Measurements from ENCODE around the gene PEX3.
"Not testable (repeated sequence)": the region's sequence is repeated elsewhere in the genome, so short reads cannot be mapped to it uniquely, and the experiment has no call there.

Gene PEX3

DNA sequence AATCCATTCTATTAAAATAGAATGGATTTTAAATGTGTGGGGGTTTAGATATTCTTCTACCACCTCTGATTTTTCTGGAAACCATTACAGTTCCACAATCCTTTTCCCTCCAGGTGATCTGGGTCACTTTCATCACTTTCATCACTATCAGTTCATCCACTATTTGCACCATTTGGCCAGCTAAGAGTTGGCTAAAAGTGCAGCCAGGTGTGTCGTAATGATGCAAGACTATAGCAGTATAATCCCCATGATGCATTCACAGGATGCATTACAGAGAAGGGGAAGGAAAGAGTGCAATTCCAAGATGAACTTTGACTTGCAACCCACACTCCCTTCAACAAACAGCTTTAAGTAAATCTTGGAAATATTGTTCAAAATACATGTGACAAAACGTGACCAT is 56.0 kb downstream of the PEX3 start:
- DNase-seq (ENCODE audit: low read depth) = no peak

DNA sequence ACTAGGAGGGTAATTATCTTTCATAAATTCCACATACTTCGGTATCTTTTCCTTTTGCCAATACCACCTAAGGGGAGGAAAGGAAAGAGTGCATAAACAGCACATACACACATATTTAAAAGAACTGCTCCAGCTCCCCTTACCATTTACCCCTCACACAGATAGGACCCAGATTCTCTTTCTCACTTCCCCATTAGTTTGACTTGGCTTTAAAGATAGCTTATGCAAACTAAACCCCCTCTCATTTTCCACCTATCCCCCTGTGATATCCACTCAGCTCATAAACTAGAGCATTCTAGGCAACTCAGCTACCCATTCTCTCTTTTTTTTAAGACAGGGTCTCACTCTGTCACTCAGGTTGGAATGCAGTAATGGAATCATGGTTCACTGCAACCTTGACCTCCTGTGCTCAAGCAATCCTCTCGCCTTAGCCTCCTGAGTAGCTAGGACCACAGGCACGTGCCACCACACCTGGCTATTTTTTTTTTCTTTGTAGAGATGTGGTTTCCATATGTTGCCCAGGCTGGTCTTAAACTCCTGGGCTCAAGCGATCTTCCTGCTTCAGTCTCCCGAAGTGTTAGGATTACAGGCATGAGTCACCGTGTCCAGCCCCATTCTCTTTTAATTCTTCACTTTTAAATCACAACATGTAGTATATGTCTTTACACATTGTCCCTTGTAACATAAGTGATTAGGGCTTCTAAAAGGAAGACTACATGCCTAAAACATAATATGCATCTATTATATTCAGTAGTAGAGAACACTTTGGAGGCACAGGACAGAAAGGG is 56.9 kb downstream of the PEX3 start:
- no peak for DNase-seq (ENCODE audit: low read depth)

DNA sequence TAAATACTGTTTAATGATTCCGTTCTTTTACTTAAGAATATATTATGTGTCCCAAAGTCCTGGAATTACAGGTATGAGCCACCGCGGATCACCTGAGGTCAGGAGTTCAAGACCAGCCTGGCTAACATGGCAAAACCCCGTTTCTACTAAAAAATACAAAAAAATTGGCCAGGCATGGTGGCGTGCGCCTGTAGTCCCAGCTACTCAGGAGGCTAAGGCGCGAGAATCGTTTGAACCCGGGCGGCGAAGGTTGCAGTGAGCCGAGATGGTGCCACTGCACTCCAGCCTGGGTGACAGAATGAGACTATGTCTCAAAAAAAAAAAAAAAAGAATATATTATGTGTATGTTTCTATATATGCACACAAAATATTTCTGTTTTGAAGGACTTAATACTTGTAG is 59.7 kb downstream of the PEX3 start:
- DNase-seq (ENCODE audit: low read depth) = not testable (repeated sequence)

DNA sequence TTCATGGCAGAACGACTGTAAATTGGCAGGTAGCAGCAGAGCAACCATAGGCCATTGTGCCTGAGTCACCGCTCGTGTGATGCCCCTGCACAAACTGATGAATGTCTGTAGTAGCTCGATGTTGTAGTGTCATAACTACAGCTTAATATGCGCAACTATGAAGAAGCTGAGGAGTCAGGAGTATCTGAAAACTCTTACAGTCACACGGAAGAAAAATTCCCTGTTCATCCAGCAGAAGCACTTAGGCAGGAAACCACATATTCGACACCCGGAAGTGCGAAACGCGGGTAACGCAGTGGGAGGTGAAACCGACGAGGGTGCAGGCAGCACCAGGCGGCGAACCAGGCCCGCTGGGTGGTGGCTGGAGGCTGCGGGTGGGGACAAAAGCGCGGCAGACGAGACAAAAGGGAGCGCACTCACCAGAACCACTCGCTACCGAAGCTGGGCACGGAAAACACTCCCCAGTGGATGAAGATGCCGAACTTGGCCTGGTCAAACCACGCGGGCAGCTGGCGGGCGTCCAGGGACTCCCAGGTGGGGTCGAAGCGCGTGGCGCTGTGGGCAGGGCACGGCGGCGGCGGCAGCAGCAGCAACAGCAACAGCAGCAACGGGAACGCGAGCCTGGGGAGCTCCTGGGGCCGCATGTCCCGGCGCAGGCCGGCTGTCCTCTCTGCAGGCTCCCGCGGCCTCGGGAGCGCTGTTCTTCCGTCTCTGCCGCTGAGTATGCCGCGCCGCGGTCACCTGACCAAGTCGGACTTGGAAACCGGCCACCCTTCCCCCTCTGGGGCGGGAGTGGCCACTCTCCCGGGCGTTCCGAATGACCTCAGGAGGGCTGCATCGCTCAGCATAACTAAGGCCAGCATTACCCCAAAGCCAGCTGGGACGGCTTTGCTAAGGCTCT is 60.6 kb downstream of the PEX3 start, which contains the start of gene FUCA2:
TSS of gene FUCA2 (minus strand) at position 730 of the 901 bp plus-strand sequence. CDS start at position 644, 86 bp downstream.
- DNase-seq (ENCODE audit: low read depth) = peak; percentile 53

DNA sequence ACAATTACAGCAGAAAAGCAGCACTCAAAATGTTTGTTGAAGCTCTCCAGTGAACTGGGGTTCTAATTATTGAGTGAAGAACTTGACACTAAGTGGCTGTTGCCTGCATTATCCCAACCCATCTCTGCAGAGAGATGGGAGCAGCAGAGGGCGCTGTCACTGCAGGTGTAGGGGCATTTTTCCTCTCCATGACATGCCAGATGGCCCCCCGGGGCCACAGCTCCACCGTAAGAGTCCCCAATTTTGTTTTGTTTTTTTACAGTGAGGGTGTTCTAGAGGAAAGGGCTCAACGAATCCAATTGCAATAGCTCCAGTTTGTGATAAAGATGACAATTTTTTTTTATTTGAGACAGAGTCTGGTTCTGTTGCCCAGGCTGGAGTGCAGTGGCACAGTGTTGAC is 62.8 kb downstream of the PEX3 start:
- no peak for DNase-seq (ENCODE audit: low read depth)

DNA sequence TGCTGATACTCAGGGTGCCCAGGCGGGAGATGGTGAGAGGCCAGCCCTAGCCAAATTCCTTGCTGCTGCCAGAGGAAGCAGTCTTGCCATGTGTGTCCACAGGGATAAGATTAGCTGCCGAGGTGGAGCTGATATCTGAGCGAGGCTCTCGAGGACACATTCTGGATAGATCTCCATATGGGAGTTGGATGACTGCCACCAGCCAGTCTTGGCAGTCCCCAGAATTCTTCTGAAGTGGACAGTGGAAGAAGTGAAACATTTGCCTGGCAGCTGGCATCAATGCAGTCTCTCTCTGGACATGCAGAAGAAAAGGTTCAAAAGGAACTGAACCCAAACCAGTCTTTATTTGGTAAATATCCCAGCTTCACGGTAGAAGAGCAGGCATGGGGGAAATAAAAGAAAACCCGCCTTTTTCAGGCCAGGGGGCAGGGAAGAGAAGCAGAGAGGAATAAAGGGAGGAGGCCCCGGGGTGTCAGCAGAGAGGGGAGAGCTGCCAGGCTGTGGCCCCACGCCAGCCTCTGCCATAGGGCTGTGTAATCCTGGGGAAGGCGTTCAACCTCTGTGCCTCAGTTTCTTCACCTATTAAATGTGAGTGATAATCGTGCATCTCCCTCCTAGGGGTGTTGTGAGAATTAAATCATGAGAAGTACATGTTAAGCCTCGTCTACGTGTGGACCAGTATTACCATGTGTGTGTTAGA is 64.6 kb downstream of the PEX3 start:
- no peak for DNase-seq (ENCODE audit: low read depth)

DNA sequence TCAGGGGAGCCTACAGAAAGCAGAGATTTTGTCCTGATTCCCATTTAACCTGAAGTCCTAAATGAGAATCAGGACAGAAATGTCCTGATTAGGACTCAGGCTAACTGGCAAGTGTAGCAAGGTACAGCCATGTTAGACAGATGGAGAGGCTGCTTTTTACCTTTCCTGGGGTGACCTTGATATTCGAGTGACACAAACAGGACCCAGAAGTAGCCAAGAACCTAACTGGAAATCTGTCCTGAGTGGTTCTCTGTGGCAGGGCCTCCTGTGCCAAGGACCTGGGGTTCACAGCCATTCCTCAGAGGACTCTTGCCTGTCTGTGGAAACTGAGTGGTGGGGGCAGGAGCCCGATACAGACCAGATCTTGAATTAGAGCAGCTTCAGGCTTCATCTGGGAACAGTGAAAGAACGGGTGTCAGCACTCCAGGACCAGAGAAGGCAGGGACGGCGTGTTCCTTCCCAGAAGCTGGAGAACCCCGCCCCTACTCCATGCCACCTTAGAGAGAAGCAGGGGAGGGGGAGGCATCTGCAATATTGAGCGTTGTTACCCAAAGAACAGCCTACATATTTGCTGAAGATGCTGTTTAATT is 65.3 kb downstream of the PEX3 start:
- DNase-seq (ENCODE audit: low read depth) = no peak

DNA sequence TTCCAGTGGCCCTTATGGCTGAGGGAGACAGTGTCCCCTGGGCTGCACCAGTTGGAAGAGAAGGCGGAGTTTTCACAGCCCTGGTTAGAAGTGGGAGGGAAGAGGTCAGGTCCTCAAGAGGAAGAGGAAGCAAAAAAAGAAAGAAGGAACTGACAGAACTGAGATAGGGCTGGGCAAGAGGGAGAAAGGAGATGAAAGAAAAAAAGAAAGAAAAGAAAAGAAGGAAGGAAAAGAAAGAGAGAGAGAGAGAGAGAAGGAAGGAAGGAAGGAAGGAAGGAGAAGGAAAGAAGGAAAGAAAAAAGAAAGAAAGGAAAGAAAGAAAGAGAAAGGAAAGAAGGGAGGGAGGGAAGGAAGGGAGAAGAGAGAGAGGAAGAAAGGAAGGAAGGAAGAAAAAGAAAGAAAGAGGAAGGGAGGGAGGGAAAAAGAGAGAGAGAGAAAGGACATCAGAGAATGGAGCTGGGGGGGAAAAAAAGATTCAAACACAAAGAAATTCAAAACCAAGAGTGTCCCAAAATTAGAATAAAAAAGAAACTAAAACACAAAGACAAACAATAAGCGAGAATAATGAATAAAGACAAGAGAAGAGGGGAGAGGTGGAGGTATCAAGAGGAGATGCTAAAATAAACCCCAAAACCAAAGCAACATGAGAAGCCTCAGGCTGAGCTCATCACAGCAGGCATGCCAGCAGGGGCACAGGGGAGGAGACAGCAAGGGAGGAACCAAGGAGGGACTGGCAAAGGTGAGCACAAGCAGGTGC is 66.3 kb downstream of the PEX3 start:
- DNase-seq (ENCODE audit: low read depth) = no peak

DNA sequence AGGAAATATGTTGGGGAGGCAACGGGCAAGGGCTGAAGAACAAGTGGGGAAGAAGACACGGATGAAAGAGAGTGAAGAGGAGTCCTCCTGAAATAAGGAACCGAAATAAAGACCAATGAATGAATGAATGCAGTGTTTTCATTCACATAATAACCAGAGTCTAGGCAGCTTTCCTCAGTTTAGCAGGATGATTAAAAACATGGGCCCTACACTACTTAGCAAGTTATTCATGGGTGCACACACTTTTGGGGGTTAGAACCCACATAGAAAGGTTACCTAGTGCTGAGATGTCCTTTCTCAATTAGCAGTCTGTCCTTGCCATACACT is 66.8 kb downstream of the PEX3 start:
- DNase-seq (ENCODE audit: low read depth) = no peak

DNA sequence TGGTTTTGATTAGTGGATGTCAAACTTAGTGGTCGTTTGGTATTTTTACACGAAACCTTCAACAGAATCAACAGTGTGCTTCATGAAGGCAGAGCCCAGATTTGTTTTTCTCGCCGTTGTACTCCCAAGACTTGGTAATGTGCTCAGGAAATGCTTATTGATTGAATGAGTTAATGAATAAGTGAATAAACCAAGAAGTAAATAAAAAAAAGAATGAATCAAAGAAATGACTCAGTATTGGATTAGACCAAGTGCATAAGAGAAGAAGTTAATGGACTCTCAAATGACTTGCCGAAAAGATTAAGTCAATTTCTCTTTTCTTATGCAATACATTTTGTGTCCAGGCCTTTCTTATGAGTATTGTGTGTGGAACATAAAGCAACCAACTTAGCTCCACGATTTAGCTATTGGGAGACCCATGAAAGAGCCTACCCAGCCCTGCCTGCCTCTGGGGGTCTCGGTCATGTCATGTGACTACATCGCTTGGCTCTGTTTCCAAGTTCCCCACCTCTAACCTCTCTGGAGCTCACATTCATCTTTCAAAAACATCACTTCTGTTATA is 71.5 kb downstream of the PEX3 start:
- DNase-seq (ENCODE audit: low read depth) = no peak

DNA sequence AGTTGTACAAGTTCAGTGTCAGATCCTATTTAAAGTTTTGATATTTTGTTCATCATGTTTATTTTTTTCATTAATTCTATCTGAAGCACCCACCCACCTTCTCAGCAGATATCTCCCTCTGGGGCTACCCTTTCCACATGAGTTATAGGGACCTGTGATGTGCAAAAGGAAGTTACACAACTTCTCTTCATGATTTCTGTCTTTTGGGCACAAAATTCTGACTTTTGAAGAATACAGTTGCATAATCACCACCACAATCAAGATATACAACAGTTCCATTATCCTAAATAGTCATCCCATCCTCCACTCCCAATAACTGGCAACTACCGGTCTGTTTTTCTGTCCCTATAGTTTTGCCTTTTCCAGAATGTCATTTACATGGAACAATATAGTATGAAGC is 74.8 kb downstream of the PEX3 start:
- DNase-seq (ENCODE audit: low read depth) = no peak

DNA sequence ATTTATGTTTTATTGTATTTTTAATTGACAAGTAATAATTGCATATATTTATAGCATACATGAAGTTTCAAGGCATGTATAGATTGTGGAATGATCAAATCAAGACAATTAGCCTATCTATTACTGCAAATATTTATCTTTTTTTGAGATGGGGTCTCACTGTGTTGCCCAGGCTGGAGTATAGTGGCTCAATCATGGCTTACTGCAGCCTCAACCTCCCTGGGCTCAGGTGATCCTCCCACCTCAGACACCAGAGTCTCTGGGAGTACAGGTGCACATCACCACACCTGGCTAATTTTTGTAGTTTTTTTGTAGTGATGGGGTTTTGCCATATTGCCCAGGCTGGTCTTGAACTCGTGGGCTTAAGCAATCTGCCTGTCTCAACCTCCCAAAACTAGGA is 77.1 kb downstream of the PEX3 start:
- DNase-seq (ENCODE audit: low read depth) = no peak

DNA sequence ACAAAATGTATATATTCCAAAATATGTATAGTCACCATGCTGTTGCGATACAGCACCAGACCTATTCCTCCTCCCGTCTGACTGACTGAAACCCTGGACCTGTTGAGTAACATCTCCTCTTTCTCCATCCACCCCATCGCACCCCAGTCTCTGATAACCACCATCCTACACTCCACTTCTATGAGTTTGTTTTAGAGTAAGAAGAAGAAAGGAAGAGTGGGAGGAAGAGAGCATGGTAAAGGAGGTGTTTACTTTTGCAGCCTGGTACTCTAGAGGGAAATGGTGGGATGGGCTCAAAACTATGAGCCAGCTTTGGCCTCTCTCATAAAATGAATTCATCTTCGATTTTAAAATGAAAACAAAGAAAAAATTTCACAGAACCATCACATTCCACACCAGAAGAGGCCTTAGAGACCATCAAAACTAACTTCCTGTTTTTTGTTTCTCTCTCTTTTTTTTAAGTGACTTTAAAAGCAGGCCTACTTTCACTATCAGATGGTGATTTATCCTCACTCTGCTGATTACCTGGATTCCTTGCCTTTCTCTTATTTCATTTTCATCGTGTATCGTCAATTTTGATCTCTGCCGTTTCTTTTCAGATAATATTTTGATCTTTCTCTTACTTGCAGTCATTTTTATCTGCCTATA is 77.7 kb downstream of the PEX3 start:
- DNase-seq (ENCODE audit: low read depth) = no peak

DNA sequence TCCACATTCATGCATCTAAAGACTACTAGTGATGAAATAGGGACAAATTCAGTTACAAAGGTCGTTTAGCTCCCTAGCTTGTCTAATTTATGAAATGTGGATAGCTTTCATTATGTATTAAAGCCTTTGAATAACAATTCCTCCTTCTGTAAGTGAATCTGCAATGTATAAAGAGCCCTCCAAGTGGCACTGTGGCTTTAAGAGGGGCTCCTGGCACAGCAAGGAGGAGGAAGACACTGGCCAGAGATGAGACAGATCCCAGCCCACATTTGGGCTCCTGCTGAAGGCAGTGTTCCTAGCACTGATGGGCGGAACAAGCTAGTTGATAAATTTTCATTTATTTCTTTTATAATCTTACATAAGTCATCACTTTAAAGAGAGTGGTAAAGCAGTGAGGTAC is 78.5 kb downstream of the PEX3 start:
- no peak for DNase-seq (ENCODE audit: low read depth)

DNA sequence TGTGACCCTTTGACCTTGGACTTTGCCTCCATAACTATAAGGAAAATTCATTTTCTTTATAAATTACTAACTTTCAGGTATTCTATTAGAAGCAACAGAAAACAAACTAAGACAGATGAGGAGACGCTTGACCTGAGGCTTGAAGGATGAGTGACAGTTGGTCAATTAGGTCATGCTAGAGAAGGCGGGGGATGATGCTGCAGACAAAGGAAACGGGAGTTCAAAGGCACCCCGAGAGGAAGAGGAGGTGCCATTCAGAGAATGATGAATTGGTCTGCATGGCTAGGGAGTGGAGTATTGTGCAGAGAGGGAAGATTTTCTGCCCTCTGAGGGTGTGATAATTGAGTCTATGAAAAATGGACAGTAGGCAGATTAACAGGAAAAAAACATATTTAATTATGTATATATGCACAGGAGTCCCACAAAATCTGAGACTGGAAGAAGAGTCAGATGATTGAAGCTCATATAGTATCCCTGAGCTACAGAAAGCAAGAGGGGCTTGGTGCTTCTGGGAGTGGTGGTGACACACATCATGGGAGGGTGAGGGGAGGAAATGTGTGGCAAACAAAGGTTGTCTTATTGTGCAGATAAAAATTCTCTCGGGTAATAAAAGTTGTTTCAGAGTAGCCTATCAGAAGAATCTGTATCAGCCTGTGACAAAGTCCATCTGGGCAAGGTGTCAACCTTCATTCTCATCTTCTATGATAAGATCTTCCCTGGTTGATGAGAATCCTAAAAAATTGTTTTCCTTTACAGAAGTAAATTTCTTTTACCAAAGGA is 81.3 kb downstream of the PEX3 start:
- DNase-seq (ENCODE audit: low read depth) = no peak

DNA sequence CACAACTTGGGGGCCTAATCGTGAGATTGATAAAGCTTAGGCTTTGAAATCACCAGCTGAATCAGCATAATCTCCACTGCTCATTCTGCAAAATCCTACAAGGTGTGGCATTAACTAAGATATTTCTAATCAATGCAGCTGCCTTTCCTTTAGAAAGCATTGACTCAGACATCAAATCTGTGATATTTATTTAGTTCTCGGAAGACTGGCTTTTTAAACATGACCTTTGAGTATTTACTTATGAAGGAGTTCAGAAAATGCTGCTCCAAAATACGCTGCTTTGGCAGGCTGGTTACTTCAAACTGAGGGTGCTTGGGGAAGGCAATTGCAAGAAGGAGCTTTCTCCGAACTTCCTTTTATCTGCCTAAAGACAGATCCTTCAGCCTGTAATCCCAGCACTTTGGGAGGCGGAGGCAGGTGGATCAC is 84.6 kb downstream of the PEX3 start:
- DNase-seq (ENCODE audit: low read depth) = no peak

DNA sequence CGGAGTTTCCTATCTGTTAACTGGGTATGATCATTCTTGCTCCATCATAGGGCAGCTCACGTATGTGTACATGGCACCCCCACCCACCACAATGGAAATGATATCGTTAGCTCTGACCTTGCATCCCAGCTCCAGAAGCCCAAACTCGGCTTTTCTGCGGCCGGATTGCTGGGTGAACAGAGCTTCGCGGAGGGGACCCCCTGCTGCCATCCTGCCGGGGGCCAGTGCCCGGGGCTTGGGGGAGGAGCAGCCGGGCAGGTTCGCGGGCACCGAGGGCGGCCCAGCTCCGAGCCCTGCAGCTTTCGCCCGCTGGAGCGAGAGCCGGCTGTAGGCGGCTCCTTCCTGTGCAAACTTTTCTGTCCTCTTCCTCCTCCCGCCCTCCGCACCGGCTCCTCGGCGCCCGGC is 85.9 kb downstream of the PEX3 start:
- DNase-seq (ENCODE audit: low read depth) = peak; percentile 22

DNA sequence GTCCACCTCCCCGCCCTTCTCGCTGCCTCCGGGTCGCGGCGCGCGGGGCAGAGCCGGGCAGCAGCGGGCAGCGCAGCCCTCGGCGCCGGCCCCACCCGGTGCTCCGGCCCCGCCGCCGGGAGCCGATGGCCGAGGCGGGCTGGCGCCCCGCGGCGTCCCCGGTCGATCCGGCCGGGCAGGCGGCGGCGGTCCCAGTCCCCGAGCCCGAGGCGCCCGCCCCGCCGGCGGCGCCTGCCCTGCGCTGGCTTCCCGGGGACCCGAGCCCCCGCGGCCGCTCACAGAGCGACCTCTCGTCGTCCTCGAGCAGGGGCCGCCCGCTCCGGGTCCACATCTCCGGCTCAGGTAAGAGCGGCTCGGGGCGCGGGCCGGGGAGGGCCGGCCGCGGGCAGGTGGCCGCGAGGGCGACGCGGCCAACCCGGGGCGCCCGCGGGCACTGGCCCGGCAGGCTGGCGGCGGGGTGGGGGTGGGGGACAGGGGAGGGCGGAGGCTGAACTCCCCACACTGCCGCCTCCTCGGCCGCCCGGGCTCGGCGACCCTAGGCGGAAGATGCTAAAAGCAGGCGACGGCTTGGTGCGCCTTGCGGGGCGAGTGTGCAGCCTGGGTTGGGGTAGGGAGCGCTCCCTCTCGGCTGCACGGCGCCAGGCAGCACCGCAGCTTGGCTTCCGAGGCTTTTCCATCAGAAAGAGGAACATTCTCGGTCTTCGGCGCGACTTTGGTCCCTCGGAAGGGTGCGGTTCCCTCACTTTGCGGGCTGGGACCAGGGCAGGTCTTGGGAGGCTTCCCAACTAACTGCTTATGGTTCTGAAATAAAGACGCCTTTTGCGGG is 86.5 kb downstream of the PEX3 start:
- DNase-seq (ENCODE audit: low read depth) = peak; percentile 47

DNA sequence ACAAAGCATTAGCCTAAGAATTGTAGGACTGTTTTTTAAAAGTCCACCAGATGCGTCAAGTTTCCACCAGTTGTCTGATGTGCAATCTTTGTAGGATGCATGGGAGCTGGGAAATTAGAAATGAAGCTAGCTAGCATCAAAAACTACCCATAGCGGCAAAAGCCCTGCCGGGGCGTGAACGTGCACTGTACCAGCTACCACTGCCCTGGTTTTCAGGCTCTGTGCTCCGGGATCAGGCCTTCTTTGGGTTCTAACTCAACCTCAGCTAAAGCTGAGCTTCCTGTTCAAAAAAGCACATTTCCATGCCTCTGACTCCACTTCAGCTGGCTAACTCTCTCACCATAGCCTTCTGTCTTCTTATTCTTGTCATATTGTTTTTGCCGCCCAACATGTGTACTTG is 87.8 kb downstream of the PEX3 start:
- DNase-seq (ENCODE audit: low read depth) = peak; percentile 4
